ENCODE data around the gene AFAP1.

AFAP1 gene

DNA sequence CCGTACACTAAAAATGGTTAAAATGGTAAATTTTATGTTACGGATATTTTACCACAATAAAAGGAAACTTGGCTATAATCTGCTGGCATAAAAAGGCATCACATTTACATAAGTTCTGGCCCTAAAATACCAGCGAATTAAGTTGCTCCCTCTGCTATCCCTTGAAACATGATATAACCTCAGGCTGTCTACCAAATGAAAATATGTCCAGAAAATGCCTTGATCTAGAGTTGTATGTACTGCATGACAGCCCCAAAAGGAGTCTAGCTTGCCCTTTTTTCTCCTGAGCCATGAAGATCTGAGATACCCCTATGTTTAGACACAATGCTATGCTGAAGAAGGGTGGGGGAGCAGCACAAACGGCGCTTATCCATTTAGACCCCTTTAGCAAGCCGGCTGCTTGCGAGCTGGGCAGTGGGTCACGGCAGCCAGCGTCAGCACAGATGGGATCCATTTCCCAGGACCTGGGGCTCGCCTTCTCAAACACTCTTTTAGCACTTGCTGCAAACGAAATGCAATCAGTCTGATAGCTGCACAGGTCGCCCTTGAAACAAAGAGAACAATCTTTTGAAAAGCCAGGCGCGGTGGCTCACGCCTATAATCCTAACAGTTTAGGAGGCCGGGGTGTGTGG is 77.0 kb downstream of the AFAP1 start:
- no peak for DNase-seq

- no peak for DNase-seq
Observed at GRCh38 chr4:7861440-7861881, 78.2 kb downstream of the AFAP1 start.

DNA sequence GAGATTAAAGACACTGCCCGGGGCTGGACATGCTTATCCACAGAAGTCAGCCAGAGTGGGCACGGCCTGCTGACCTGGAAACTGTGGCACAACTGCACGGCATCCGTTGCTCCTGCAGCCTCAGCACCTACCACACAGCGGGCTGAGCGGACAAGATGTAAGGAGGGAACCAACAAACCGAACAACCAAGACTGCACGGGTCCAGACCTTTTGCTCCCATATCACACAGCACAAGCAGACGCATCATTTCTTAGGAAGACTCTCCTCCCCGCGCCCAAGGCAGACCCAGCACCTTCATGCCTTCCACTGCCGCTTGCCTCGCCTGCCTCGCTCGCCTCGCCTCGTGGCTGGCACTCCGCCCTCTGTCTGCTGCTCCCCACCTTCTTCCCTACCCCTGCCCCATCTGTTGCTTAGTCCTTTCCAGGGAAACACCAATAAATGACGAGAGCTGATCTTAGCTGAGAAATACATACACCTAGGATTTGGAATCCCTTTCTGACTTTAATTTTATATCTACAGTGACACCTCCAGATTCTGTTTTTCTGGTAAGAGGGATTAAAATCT is 79.0 kb downstream of the AFAP1 start:
- DNase-seq: no peak

DNA sequence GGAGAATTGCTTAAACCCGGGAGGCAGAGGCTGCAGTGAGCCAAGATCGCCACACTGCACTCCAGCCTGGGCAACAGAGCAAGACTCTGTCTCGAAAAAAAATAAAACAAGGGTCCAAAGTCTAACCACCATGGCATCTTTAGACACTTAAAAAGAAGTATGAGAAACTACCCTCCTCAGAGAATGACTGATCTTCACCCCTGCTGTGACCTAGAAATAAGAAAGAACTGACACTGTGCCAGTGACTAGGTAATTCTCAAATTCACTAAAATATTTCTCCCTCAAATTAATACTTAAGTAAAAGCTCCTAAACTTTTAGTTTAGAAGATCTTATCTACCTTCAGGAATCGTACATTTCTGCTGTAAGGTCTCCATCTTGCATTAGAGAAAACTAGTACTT is 80.3 kb downstream of the AFAP1 start:
- no peak for DNase-seq

DNA sequence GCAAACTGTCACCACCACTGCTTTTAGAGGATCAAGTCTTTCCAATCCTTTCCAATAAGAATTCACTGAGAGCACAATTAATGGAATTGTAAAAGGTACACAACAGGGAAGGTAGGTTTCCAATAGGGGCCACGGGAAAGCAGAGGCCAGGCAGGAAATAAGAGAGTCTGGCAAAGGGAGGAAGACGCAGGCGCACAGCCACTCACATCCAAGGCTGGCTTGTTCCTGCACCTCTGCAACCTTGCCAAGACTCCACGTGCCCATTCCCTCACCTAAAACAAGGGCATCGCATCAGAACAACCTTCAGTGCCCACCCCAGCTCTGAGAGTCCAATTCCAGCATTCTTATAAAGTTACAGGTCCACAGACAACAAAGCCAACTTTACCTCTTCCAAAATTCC is 81.2 kb downstream of the AFAP1 start:
- DNase-seq: no peak

DNA sequence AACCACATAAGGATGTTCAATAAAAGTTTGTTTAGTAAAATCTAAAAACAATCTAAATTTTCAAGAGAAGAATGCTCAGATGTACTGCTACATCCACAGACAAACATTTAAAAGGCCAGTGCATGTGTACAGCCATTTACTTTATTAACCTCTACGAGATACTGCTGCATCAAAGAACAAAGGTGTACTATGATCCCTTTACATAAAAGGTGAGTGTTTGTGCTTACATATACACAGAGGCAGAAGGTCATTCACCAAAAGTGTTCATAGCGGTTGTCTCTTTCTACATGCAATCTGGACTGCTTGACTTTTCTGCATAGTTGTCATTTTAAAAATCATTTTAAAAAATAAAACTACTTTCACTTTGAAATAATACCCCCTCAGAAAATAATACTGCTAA is 81.7 kb downstream of the AFAP1 start:
- no peak for DNase-seq

GRCh38 chr4:7857238-7857701 is 82.4 kb downstream of the AFAP1 start:
- no peak for DNase-seq

DNA sequence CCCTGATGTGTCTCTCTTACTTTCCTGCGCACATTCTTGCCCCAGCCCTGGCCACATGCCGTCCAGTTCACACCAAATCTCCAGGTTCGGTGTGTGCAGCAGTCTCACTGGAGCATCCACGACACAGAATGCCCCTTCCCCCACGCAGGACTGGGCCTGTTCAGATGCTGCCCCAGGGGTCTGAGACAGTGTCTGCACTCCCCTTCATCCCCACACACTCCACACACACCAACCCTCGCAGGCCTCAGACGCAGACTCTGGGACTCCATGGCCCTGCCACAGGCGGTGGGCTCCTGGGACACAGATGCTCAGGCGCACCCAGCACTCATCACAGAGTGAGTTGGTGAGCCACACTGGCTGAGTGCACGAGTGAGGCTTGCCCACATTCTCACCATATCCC is 83.9 kb downstream of the AFAP1 start:
- DNase-seq: no peak

DNA sequence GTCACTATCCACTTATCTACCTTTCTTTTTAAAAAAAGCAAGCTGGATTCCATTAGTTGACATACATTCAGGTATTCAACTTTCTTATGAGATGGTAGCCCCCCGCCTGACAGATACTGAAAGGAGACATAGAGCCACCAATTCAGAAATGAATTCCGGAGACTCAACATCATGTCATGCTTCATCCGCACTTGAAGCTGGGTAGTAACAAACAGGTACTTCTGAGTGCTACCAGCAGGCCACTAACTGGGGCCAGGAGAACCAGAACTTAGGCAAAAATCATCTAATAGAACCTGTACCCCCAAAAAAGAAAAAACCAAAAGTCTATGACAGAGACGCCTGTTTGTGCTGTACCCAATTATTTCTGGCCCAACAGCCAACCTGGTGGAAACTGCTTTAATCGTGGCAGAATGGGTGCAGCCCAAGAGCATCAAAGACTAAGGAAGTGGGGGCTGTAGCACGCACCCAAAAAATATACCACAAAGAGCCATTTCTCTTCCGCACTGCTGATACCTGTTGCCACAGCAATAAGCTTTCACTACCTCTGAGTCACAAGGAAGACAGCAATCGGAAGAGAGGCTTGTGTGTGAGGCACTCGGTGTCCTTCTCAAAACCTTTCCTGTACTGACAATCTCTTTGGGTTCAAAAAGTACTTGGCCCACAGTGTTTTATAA is 84.8 kb downstream of the AFAP1 start:
- peak; percentile 43 for DNase-seq

DNA sequence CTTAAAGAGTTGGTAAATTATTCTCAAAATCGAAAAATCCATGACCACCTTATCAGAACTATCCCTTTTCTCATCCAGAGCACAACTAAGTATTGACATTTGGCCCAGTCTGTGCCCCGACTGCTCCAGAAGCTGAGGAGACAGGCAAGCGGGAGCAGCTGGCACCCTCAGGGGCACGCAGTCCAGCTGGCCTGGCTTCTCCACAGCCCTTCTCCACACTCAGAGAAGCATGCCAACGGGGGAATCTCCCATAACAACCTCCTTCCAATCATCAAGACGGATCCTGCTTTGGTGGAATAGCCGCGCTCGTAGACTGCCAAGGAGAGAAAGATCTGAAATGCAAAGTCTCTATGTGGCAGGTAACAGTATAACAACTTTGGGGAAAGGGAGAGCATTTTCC is 85.4 kb downstream of the AFAP1 start:
- no peak for DNase-seq

- DNase-seq: no peak
Observed at GRCh38 chr4:7853271-7853670, 86.4 kb downstream of the AFAP1 start.

DNA sequence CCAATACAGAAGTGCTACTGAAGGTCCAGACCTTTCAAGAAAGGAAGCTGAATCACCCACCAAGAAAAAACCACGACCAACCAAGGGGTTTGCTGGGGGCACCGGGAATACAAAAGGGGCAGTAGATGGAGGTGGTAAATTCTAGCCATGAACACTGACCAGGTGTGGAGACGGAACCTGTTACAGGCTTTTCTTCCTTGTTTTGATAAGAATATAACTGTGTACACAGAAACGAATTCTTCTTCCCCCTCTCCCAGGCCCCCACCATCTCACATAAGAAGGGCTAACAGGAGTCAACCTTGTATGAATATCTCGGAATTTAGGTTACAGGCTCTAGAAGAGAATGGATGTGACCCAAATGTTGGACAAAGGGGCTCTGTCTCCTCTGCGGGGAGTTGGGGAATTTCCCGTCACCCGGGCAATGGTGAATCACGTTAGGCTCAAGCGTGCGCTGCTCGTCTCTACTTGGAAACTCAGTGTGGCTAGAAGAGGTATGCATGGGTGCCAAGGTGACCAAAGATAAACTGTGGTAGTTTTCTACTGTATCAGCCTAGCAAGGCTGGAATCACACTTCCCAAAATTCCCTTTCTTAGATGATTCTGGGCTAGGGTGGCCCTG is 87.0 kb downstream of the AFAP1 start:
- DNase-seq: no peak

GRCh38 chr4:7850489-7850888 is 89.2 kb downstream of the AFAP1 start:
- no peak for DNase-seq

DNA sequence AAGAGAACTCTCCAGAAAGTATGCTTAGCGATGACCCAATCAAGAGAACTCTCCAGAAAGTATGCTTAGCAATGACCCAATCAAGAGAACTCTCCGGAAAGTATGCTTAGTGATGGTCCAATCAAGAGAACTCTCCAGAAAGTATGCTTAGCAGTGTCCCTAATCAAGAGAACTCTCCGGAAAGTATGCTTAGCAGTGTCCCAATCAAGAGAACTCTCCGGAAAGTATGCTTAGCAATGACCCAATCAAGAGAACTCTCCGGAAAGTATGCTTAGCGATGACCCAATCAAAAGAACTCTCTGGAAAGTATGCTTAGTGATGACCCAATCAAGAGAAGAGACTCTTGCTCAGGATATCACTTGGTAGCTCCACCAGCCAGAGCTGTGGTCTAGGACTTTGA is 92.5 kb downstream of the AFAP1 start:
- DNase-seq: no peak

- peak; percentile 33 for DNase-seq
Observed at GRCh38 chr4:7845493-7846128, 94.0 kb downstream of the AFAP1 start.

DNA sequence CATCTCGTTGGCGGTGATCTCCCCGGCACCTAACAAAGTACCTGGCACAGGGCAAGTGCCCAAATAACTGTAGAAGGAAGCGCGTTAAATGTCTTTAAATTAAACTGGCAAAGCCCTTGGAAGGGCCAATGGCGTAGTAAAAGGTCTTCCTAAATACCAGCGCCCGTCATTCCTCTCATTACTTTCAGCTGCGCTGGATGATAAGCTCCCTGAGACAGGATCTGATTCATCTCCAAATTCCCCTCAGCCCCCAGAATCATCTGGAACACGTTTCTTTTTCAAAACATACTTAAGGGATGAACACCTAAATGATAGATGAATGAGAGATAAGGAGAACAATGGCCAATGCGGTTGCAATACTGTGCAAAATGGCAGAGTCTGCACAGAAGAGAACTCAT is 95.1 kb downstream of the AFAP1 start:
- no peak for DNase-seq

DNA sequence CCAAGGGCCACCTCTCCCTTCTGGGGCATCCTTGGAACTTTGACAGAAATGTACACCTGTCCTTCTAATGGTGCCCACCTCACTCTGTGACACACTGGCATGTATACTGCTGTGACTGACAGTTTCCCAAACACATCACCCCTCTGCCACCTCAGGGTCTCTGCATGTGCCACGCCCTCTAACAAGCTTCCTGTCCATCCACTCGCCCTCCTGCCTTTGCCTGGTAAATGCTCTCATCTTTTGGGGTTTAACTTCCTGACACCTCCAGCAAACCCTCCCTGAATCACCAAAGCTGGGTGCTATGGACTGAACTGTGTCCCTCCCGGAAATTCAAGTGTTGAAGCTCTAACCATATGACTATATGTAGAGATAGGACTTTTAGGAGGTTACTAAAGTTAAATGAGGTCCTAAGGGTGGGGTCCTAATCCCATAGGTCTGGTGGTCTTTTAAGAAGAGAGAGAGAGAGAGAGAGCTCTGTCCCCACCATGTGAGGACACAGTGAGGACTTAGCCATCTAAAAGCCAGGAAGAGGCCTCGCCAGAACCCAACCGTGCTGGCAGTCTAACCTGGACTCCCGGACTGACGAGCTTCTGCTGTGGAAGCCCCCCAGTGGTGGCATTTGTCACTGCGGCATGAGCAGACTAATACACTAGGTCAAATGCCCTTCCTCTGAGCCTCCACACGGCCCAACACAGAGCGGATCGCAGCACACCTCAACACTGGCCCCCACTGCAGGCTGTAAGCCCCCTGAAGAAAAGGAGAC is 95.6 kb downstream of the AFAP1 start:
- peak; percentile 80 for DNase-seq

DNA sequence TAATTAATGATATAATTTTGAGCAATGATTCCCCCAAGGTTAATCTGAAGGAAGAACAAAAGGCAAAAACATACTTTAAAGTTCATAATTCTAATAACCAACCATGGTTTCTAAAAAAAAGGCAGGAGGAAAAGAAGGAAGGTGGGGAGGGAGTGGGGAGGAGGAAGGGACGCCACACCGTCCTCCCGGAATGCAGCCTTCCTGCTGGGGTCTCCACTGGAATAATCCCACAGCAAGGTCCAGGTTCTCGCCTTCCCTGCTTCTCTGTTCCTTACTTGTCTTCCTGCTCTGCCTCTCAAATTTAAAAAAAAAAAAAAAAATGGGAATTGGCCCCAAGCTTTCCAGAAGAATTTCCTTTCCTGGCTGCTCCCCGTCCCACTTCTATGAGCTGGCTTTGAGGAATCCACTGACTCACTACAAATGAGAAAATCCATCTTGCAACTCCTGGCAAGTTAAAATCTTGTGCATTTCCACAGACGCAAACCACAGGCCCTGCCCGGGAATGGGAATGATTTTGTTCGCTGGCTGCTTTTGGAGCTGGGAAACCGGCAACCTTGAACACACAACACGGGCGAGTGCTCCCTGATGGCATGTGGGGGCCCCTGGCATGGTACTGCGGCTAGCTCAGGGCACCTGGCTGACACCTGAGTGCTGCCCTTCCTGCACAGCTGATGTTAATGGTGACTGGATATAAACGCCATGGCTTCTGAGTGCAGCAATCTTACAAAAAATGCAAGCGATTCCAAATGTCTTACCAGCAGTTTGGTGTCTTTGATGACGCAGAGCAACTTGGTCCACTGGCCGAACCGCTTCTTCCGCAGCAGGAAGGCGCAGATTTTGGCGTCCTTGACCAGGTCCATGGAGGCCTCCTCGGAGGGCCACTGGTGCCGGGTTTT is 97.0 kb downstream of the AFAP1 start:
- no peak for DNase-seq

- DNase-seq: no peak
Observed at GRCh38 chr4:7841894-7842293, 97.8 kb downstream of the AFAP1 start.

DNA sequence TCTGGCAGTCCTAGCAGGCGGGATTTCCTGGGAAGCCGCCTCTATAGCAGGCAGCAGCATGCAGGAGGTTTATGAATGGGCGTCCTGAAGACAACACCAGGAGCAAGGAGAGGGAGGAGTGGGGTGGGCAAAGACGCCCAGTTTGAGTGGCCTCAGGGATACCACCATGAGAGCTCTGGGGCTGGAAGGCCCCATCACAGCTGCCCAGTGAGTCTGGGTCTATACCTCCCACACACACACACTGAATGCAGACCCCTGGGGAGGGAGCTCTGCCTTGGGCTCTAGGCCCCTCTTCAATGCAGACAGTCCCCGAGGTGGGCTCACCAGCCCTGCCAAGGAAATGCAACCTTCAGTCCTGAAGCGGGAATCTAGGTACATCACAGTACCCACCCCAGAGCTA is 98.6 kb downstream of the AFAP1 start:
- DNase-seq: no peak

DNA sequence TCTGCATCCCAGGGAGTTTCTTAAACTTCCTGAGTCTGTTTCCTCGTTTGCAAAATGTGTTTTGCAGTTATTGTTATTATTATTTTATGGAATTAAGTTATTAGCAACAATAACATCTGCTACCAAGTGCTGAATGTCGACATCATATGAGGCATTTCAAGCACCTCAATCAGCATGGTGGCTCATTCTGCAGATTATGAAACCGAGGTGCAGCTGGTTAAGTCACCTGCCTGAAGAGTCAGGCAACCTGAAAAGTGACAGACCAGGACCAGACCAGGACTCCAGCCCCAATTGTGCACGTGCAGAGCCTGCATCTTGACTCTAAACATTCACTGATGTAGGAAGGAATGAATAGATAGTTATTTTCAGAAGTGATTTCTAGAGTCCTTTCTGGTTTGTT is 99.8 kb downstream of the AFAP1 start:
- no peak for DNase-seq

Measured in stimulated activated CD4-positive, alpha-beta T cell treated with anti-CD3 and anti-CD28 coated beads, Interleukin-4, amount 100 ng/mL, for 1 hour (primary cell).